COLO829 (cell line): Measurements from ENCODE around the gene MYMK.

Source experiments
- DNase-seq: peaks from one replicate; pipeline ENCODE4 v3.0.0; 2012; ENCODE audit warnings: low spot score

Gene MYMK

GRCh38 chr9:133535306-133535877, 10.6 kb upstream of the MYMK start:
- DNase-seq = no peak

- DNase-seq = no peak
Measured at GRCh38 chr9:133534346-133535291, 9.9 kb upstream of the MYMK start, which contains the start of gene ADAMTSL2. TSS of gene ADAMTSL2 (plus strand) at chr9:133534704. CDS start at chr9:133536713, 2,009 bp downstream.

DNA sequence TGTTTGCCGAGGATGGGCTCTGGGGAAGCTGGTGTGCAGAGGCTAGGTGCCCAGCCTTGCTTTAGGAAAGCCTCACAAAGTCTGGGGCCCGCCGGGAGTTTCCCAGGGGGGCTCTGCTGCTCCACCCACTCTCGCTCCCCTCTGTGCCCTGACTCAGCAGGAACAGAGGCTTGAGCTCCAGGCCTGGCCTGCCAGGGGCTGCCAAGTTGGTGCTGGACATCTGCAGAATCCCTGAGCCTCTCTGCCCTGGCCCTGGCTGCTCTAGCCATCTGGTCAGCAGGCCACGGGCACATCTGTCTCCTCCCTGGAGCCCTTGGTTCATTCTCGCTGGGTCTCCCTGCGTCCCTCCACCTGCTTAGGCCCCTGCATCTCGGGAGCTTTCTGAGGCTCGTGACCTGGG, 9.1 kb upstream of the MYMK start:
- DNase-seq = no peak

GRCh38 chr9:133532937-133533668, 8.3 kb upstream of the MYMK start:
- no peak for DNase-seq

- DNase-seq = no peak
Measured at GRCh38 chr9:133531293-133531692, 6.5 kb upstream of the MYMK start.

DNA sequence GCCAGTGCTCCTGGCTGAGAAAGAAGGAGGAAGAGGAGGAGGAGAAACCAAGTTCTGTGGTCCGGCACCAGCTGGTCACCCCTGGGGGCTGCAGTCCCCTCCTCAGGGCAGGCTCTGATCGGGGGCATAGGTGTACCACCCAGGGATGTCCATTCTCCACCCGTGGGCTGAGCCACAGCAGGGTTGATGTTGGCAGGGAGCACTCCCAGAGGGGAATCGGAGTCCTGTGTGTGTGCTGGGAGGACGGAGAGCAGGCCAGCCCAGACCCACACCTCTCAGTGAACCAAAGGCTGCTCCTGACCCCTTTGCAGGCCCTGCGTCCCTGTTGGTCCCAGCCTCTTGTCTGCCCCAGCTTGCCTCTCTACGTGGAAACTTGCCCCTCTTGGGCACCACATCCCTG, 5.1 kb upstream of the MYMK start:
- no peak for DNase-seq

GRCh38 chr9:133529457-133529856, 4.7 kb upstream of the MYMK start:
- no peak for DNase-seq

- DNase-seq = no peak
Measured at GRCh38 chr9:133528876-133529241, 4.1 kb upstream of the MYMK start.

DNA sequence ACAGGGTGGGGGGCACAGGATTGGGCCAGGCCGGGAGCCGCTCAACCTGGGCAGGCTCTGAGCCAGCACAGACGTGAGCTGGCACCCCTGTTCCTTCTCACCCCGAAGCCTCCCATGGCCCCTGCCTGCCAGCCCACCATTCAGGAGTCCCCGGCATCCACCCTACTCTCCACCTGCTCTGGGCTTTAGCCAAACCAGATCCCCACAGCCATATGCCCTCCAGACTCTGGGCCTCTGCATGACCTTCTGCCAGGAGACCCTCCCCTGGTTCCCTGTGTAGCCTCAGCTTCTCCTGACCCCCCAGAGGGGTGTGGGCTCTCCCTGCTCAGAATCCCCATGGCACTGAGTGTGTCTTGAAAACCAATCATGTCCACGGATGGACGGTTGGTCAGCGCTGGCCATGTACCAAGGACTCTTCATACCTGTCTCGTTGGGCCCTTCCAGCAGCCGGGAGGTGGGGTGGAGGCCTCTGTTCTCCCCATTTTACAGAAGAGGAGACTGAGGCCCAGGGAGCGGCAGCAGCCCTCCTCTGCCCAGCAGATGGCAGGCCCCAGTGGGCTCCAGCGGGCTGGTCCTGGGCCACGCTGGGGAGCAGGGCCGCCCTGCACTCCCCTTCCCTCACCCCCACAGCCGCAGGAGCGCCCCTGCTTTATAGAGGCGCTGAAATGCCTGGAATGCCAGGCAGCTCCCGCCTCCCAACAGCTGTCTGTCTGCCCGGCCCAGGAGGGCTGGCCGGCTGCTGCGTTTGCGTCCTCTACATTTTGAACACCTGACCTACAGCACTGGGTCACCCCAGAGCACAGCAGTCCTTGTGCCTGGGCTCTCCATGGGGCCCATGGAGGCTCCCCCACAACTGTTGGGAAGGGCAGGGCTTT, 3.5 kb upstream of the MYMK start:
- no peak for DNase-seq

DNA sequence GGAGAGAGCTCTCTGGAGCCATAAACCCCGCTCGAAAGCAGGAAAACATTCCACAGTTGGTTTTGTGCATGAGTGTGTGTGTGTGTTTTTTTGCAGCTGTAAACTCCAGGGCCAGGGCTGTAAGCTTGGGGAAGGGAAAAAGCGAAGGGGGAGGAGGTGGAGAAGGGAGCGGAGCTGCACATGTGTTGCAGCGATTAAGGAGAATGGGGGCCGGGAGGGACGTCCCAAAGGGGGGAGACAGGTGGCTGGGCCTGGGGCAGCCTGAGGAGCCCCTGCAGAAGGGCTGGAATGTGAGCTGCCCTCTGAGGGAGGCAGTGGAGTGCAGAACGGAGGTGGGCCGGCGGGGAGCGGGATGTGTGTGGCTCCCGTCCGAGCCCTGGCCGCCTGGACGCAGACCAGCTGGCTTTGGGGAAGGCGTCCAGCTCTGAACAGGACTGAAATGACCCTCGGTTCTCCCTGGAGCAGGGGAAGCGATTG, 2.7 kb upstream of the MYMK start:
- DNase-seq = no peak

DNA sequence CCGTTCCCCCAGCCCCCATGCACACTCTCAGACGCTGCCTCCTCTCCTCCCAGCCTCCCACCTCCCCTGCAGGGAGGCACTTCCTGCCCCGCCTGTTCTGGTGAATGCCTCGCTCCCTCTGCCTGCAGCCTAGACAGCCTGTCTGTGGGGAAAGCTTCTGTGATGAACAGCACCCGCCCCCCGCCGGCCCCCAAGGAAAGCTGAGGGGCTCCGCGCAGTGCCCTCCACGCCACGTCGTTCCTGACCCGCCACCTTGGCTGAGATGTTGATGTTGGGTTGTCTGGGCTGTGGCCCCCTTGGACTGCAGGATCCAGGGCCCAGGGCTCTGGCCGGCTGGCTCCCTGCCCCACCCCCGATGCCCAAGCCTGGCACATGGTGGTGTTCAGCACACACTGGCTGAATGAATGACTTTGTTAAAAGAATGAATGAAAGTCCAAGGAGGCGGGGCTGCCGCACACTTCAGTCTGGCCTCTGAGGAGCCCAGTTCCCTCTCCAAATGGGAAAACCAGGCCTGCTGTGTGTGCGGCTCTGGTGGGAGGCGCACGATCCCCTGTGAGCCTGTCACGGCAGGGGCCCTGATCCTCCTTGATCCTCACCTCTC, 2.1 kb upstream of the MYMK start:
- DNase-seq = no peak

DNA sequence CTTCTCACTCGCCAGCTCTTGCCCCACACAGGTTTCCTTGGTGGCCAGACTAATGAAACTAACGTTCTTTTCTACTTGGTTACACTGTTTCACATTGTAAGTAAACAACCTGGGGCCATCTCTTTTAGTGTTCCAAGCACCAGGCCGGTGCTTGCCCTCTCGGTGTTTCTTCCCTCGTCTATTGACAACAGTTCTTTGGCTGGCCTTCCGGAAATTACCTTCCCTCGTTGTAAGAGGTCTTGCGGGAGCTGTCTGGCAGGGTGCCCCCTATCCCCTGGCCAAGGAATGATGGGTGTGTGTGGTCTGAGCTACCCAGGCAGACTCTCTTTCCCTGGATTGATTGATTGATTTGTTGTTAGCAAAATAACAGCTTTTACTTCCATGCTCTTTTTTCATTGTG, 918 bp upstream of the MYMK start:
- no peak for DNase-seq

DNA sequence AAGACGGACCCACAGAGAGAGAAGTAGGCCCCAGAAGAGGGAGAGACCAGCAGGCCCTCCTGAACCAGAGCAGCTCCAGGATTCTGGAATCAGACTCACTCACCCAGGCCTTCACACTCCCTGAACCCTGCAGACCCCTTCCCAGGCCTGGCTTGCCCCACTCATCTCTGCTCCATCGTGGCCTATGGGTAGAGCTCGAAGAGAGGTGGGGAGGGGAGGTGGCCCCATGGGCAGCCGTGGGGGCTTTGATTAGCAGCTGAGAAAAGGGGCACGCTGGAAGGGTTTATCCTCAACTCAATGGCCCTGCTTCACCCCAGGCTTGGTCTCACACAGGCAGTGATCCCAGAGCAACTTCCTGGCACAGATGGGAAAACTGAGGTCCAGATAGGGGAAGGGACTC, 613 bp downstream of the MYMK start:
- DNase-seq = no peak

DNA sequence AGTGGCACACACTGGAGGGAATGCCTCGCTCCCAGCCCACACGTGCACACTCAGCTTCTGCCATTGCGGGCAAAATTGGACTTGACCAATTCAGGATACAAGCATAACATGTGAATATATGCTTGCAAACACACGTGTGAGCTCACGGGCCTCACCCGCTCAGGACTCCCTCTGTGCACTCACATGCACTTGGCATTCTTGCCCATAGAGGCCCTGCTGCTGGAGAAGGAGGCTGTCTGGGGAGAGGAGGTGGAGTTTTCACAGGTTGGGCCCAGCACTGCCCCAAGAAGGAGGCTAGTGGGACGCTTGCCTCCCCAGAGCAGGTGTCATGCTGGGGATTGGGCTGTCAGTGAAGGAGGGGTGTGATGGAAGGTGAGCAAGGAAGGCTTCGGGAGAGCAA, 1.7 kb downstream of the MYMK start:
- no peak for DNase-seq

- DNase-seq = no peak
Measured at GRCh38 chr9:133522073-133522910, 2.5 kb downstream of the MYMK start.

DNA sequence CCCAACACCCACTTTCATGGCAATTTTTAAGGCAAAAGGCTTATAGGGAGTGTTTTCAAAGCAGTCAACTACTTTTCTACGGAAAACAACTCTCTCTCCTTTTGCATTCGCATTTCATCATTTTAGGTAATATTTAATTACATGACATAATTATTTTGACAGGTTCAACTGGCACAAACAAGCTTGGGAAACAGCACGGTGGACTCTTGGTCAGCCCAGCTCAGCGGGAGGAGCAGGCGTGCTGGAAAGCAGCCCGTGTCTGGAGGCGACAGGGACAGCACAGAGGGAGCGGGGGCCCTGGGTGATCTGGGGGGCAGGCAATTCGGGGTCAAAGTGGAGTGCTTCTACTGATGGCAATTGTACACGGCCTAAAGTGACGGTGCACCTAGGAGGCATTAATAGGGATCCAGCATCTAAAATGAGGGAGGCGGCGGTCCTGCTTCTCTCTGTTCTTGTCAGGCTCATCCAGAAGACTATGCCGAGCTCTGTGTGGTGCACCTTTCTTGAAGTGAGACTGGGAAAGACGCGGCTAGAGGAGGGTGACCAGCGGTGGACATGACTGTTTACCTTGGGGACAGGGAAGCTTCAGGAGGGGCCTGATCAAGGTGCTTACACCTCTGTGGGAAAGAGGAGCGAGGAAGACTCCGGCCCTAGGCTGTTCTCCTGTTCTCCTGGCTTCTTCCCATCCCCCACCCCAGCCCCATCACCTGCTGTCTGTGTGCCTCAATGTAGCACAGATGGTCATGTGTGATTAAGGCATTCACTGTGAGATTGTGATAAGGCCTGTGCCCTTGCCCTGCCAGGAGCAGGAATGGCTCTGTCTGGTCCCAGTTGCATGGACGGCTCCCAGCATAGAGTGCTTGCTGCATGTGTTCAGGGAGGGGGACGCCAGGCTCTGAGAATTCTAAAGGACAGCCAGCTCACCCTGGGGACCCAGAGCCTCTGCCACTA, 3.4 kb downstream of the MYMK start:
- DNase-seq = no peak

DNA sequence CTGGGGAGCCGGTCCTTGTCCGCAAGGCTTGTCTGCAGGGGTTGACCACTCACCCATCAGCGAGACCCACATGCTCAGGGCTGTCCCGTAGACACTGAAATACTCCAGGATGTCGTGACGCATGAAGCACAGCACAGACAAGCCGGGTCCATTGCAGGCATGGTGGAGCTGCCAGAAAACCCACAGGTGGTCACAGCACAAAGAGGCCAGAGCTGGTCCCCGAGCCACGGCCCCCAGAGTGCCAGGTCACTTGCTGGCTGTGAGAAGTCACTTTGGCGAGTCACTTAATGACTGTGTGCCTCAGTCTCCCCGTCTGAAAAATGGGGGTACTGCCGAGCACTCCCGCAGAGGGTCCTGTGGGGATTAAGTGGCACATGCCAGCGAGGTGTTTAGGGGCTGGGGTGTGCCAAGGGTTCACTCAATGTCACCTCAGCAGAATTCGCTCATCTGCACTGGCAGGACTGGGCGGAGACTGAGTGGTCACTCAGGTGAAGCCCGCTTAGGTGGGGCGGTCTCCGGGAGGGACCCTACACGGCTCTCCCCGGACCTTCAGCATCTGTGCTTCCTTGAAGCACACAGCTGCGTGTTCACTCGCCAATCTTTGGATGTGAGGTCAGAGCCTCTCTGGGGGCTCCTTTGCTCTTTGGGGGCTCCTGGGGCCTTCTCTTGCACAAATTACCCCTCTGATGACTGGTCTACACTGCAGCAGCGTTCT, 4.5 kb downstream of the MYMK start:
- DNase-seq = no peak

- no peak for DNase-seq
Measured at GRCh38 chr9:133519693-133520092, 5.1 kb downstream of the MYMK start.
